Nephron progenitor cell (in vitro differentiated cells): ENCODE data around the gene URB1.

Experiments used
- DNase-seq: peaks from one replicate; pipeline ENCODE4 v3.0.0; 2021
- H3K27ac Mint-ChIP-seq: 2 replicates; pipeline ENCODE4 v1.8.0; 2021; ENCODE audit warnings: mild to moderate bottlenecking, moderate library complexity, mixed read lengths
- H3K27me3 Mint-ChIP-seq: 2 replicates; pipeline ENCODE4 v1.8.0; 2021; ENCODE audit warnings: mild to moderate bottlenecking, low read depth, mixed read lengths; ENCODE audit not compliant: poor library complexity
- H3K36me3 Mint-ChIP-seq: 2 replicates; pipeline ENCODE4 v1.8.0; 2021; ENCODE audit warnings: low read depth, mixed read lengths
- H3K4me1 Mint-ChIP-seq: 2 replicates; pipeline ENCODE4 v1.8.0; 2021; ENCODE audit warnings: mixed read lengths
- H3K4me3 Mint-ChIP-seq: 2 replicates; pipeline ENCODE4 v1.8.0; 2021; ENCODE audit warnings: mild to moderate bottlenecking, moderate library complexity, mixed read lengths
- H3K9me3 Mint-ChIP-seq: 2 replicates; pipeline ENCODE4 v1.8.0; 2021; ENCODE audit warnings: mild to moderate bottlenecking, moderate library complexity, mixed read lengths
- CTCF ChIP-seq: fragments of 200-600 bp; sonication (generic); IDR thresholded peaks from 2 replicates; pipeline ENCODE4 v1.5.0; 2021; ENCODE audit warnings: antibody characterized with exemption

The URB1 gene

GRCh38 chr21:32330784-32331311 lies 62.0 kb downstream of the URB1 start:
- H3K27me3 Mint-ChIP-seq = no peaks in the 10 kb centered on the region
- H3K36me3 Mint-ChIP-seq = peaks cover 83% of the 10 kb centered on the region
- DNase-seq = no peak
- H3K9me3 Mint-ChIP-seq = peaks cover 5% of the 10 kb centered on the region
- TF ChIP-seq CTCF = no peak
- no peak overlapping the region for H3K4me3 Mint-ChIP-seq
- no peak overlapping the region for H3K27ac Mint-ChIP-seq
- no peaks in the 10 kb centered on the region for H3K4me1 Mint-ChIP-seq

- TF ChIP-seq CTCF = no peak
- Mint-ChIP-seq H3K4me1 (no peaks in the 10 kb centered on the region), H3K9me3 (peaks cover 5% of the 10 kb centered on the region), H3K36me3 (peaks cover 85% of the 10 kb centered on the region), H3K4me3 (no peak overlapping the region), H3K27me3 (no peaks in the 10 kb centered on the region), H3K27ac (no peak overlapping the region)
- no peak for DNase-seq
Observed at GRCh38 chr21:32329776-32330175, 63.0 kb downstream of the URB1 start.

GRCh38 chr21:32329331-32329730 lies 63.5 kb downstream of the URB1 start:
- Mint-ChIP-seq H3K4me3 (no peak overlapping the region), H3K27ac (no peak overlapping the region)

GRCh38 chr21:32328595-32328994 lies 64.2 kb downstream of the URB1 start:
- H3K36me3 Mint-ChIP-seq = peaks cover 90% of the 10 kb centered on the region
- H3K27me3 Mint-ChIP-seq = no peaks in the 10 kb centered on the region
- H3K27ac Mint-ChIP-seq = no peak overlapping the region
- peaks cover 5% of the 10 kb centered on the region for H3K9me3 Mint-ChIP-seq
- no peak for TF ChIP-seq CTCF
- DNase-seq = no peak
- H3K4me3 Mint-ChIP-seq = no peak overlapping the region
- H3K4me1 Mint-ChIP-seq = no peaks in the 10 kb centered on the region

More at GRCh38 chr21:32329331-32329730, 63.5 kb downstream of the URB1 start:
- no peak for DNase-seq
- peaks cover 5% of the 10 kb centered on the region for H3K9me3 Mint-ChIP-seq
- H3K36me3 Mint-ChIP-seq = peaks cover 89% of the 10 kb centered on the region
- H3K4me1 Mint-ChIP-seq = no peaks in the 10 kb centered on the region
- no peak for TF ChIP-seq CTCF
- no peaks in the 10 kb centered on the region for H3K27me3 Mint-ChIP-seq

- H3K27me3 Mint-ChIP-seq = no peaks in the 10 kb centered on the region
- no peak overlapping the region for H3K27ac Mint-ChIP-seq
- no peak for TF ChIP-seq CTCF
- no peak overlapping the region for H3K4me3 Mint-ChIP-seq
- H3K4me1 Mint-ChIP-seq = no peaks in the 10 kb centered on the region
- peaks cover 73% of the 10 kb centered on the region for H3K36me3 Mint-ChIP-seq
- DNase-seq = no peak
- no peaks in the 10 kb centered on the region for H3K9me3 Mint-ChIP-seq
Observed at GRCh38 chr21:32325706-32326105, 67.1 kb downstream of the URB1 start.

GRCh38 chr21:32322676-32323075 lies 70.1 kb downstream of the URB1 start:
- Mint-ChIP-seq H3K4me3 (no peak overlapping the region), H3K36me3 (peaks cover 70% of the 10 kb centered on the region), H3K9me3 (no peaks in the 10 kb centered on the region), H3K27me3 (no peaks in the 10 kb centered on the region), H3K27ac (peak overlapping the region; percentile 41), H3K4me1 (no peaks in the 10 kb centered on the region)
- no peak for TF ChIP-seq CTCF
- DNase-seq = no peak
